Measurements from ENCODE around the gene CHAC1.

Gene CHAC1

GRCh38 chr15:40923551-40923950 lies 29.7 kb upstream of the CHAC1 start:
- DNase-seq: no peak

GRCh38 chr15:40925495-40925862 lies 27.8 kb upstream of the CHAC1 start:
- no peak for DNase-seq

GRCh38 chr15:40925863-40926658 lies 27.2 kb upstream of the CHAC1 start:
- peak in 37 of 56 donors; percentile 9 to 81 (median 44) for DNase-seq

- DNase-seq: no peak
Observed at GRCh38 chr15:40926659-40927494, 26.4 kb upstream of the CHAC1 start.

GRCh38 chr15:40927495-40927872 lies 25.8 kb upstream of the CHAC1 start:
- DNase-seq: peak in 1 of 56 donors; percentile 8

GRCh38 chr15:40927873-40928806 lies 25.1 kb upstream of the CHAC1 start:
- DNase-seq: no peak

- DNase-seq: peak in 1 of 56 donors; percentile 11
Observed at GRCh38 chr15:40928821-40929659, 24.2 kb upstream of the CHAC1 start, which contains the start of gene DLL4. Gene DLL4 (plus strand): TSS chr15:40929340. CDS start chr15:40929669, 329 bp downstream.

- DNase-seq: peak in 2 of 56 donors; percentile 20 to 32
Observed at GRCh38 chr15:40929660-40930429, 23.4 kb upstream of the CHAC1 start.

- no peak for DNase-seq
Observed at GRCh38 chr15:40930430-40931299, 22.6 kb upstream of the CHAC1 start.

GRCh38 chr15:40931300-40932142 lies 21.8 kb upstream of the CHAC1 start:
- DNase-seq: no peak

GRCh38 chr15:40932156-40932555 lies 21.1 kb upstream of the CHAC1 start:
- no peak for DNase-seq

- DNase-seq: no peak
Observed at GRCh38 chr15:40932649-40933516, 20.4 kb upstream of the CHAC1 start.

GRCh38 chr15:40933517-40933902 lies 19.8 kb upstream of the CHAC1 start:
- no peak for DNase-seq

- no peak for DNase-seq
Observed at GRCh38 chr15:40934457-40934856, 18.8 kb upstream of the CHAC1 start.

GRCh38 chr15:40936234-40936708 lies 17.0 kb upstream of the CHAC1 start:
- no peak for DNase-seq

Measured in amygdala (tissue), 56 donors.